Spleen (tissue), 11 donors: ENCODE results near the gene NACC1. TPM values are rescaled to one million over a fixed set of nuclear protein-coding genes. Genes with fewer than 3 reads are reported as not detected.

ENCODE experiments used
- DNase-seq: peaks from one replicate; pipeline ENCODE4 v3.0.0-alpha.2; 2020
- H3K27ac ChIP-seq, 8 donors: fragments of 200-600 bp; sonication (generic) in 7 of 8; 1 replicate in 4 of 8; 2 replicates in 4 of 8; pipeline versions ENCODE4 v1.5.0 to v1.8.0; 2016 to 2021; ENCODE audit warnings: inconsistent platforms in 4 of 8, mild to moderate bottlenecking in 4 of 8, moderate library complexity in 1 of 8
- H3K27me3 ChIP-seq, 7 donors: fragments of 200-600 bp; sonication (generic) in 6 of 7; replicated peaks in 1 of 7; 1 replicate in 4 of 7; 2 replicates in 3 of 7; pipeline versions ENCODE4 v1.5.0 to v1.8.0; 2016 to 2021; ENCODE audit warnings: inconsistent platforms in 3 of 7, mild to moderate bottlenecking in 1 of 7
- H3K36me3 ChIP-seq, 6 donors: fragments of 200-600 bp; sonication (generic) in 5 of 6; 1 replicate in 4 of 6; 2 replicates in 2 of 6; pipeline versions ENCODE4 v1.5.0 to v1.8.0; 2016 to 2021; ENCODE audit warnings: inconsistent platforms in 2 of 6
- H3K4me1 ChIP-seq, 6 donors: fragments of 200-600 bp; sonication (generic) in 5 of 6; 1 replicate in 3 of 6; 2 replicates in 3 of 6; pipeline versions ENCODE4 v1.5.0 to v1.8.0; 2016 to 2021; ENCODE audit warnings: inconsistent platforms in 3 of 6
- H3K4me3 ChIP-seq, 8 donors: fragments of 200-600 bp; sonication (generic) in 7 of 8; 1 replicate in 4 of 8; 2 replicates in 4 of 8; pipeline versions ENCODE4 v1.5.0 to v1.8.0; 2016 to 2021; ENCODE audit warnings: inconsistent platforms in 4 of 8, mild to moderate bottlenecking in 4 of 8, moderate library complexity in 2 of 8
- H3K9me3 ChIP-seq, 8 donors: fragments of 200-600 bp; sonication (generic) in 7 of 8; 1 replicate in 4 of 8; 2 replicates in 4 of 8; pipeline versions ENCODE4 v1.5.0 to v1.8.0; 2016 to 2021; ENCODE audit warnings: inconsistent platforms in 4 of 8
- POLR2A ChIP-seq, 3 donors: fragments of 450-650 bp; IDR thresholded peaks; one replicate each; pipeline ENCODE4 v1.5.1; 2017; ENCODE audit warnings: antibody characterized with exemption in 3 of 3, mild to moderate bottlenecking in 1 of 3
- POLR2AphosphoS5 ChIP-seq, 3 donors: sonication (generic); formaldehyde crosslinking; IDR thresholded peaks; one replicate each; pipeline ENCODE4 v1.5.1; 2017; ENCODE audit warnings: antibody characterized with exemption in 3 of 3
- WGBS, 5 donors: extraction: QIAGEN DNeasy Blood & Tissue Kit in 3 of 5; methylation state at CpG; one replicate each; pipeline versions ENCODE4 v1.1.5 to v1.1.7; 2013 to 2018; 5-methylcytosine and 5-hydroxymethylcytosine counted together
- intact Hi-C: fragments of 100-400 bp; cut with DNase I; formaldehyde crosslinking; loops from one replicate; pipeline ENCODE4 v1.15.0; 2023; ENCODE audit warnings: low total_unique reads
- polyA plus RNA-seq, 3 donors: library from polyadenylated mRNA; stranded (reverse); fragments of 200-250 nt; gene quantifications; one replicate each; pipeline ENCODE4 v1.2.1, GENCODE V29; 2013
- total RNA-seq, 7 donors: library from RNA; depleted of rRNA in 3 of 7; stranded (reverse); fragments of >200 nt in 3 of 7; fragmentation: NEBNext Ultra II Directional in 4 of 7; extraction: Animal tissue kit (Norgen Biotek cat#: 25700) in 4 of 7; gene quantifications; one replicate each; pipeline versions ENCODE4 v1.1.0 to v1.2.1, GENCODE V29; 2016 to 2021
- TF ChIP-seq, protein P1 (sequence below), 11 experiments: fragments of 200-600 bp in 7 of 11; fragments of 450-650 bp in 4 of 11; sonication (generic) in 4 of 11; IDR thresholded peaks in 8 of 11; conservative IDR thresholded peaks in 3 of 11; 1 replicate in 7 of 11; 2 replicates in 4 of 11; pipeline versions ENCODE4 v1.4.0 to v1.8.0; 2016 to 2021; ENCODE audit warnings: antibody characterized with exemption in 11 of 11, inconsistent platforms in 4 of 11, mild to moderate bottlenecking in 1 of 11
- donor health status: healthy with polysubstance abuse.
- donor health status: DM: no; HTN: no; CAD: no; lungs with moderate emphysema.
- donor health status: DM: no; HTN: no; CAD: no.
- donor health status: Bipolar disorder and iron deficiency.
- donor health status: healthy.
- donor health status: DM: no; HTN: no; CAD: no.
- donor health status: DM: yes; HTN: yes; CAD: no.

The NACC1 gene
- total and polyA plus RNA-seq, 10 donors, result 5.5 to 47.0 (median 34.3) TPM

DNA sequence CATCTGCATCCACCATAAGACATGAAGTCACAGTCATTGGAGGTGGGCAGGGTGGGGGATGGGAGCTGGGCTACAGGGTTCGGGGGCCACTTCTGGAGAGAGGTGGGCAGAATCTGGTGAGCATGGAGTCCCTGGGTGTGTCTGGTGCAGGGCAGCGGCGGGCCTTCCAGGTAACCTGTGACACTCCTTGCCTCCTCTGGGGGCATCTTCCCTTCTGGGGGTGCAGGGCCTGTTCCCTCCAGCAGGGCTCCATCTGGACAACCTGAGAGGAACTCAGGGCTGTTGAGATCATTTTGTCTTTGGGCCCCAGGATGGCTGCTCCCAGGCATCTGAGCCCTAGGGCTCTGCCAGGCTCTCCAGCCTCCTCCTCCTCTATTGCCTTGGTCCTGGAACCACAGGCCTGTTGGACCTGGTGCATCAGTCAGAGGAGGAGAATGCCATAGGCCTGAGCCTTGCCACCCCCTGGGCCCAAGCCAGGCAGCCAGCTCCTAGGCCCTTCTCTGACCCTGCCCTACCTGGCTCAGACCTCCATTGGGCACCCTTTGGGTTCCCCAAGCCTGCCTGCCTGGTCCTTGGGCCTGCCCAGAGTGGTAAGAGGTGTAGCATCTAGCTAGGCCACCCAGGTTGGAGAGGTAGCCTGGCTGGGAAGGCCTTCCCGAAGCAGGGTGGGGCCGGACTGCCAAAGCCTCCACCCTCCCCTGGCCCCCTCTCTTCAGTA, 28.8 kb upstream of the NACC1 start:
- intact Hi-C loops, result no loop called here
- H3K27ac ChIP-seq, result no peak overlapping the region
- H3K27me3 ChIP-seq, result no peaks in the 10 kb centered on the region
- TF ChIP-seq POLR2AphosphoS5 (IDR thresholded peaks at IDR 0.05), result no peak
- TF ChIP-seq, protein P1, sequence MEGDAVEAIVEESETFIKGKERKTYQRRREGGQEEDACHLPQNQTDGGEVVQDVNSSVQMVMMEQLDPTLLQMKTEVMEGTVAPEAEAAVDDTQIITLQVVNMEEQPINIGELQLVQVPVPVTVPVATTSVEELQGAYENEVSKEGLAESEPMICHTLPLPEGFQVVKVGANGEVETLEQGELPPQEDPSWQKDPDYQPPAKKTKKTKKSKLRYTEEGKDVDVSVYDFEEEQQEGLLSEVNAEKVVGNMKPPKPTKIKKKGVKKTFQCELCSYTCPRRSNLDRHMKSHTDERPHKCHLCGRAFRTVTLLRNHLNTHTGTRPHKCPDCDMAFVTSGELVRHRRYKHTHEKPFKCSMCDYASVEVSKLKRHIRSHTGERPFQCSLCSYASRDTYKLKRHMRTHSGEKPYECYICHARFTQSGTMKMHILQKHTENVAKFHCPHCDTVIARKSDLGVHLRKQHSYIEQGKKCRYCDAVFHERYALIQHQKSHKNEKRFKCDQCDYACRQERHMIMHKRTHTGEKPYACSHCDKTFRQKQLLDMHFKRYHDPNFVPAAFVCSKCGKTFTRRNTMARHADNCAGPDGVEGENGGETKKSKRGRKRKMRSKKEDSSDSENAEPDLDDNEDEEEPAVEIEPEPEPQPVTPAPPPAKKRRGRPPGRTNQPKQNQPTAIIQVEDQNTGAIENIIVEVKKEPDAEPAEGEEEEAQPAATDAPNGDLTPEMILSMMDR (IDR thresholded peaks at IDR 0.05 in 8 of 11, conservative IDR thresholded peaks at IDR 0.05 in 3 of 11), result peak in 2 of 11 experiments; percentile 15 to 24
- H3K4me1 ChIP-seq, result peaks cover 8 to 22% (median 15%) of the 10 kb centered on the region in 6 donors
- no peak for DNase-seq
- peaks cover 0 to 9% (median 0%) of the 10 kb centered on the region in 6 donors for H3K36me3 ChIP-seq
- 82 to 95% (median 88%) methylated on average over 3 to 5 of the region's 5 CpGs for WGBS, 5 donors
- H3K4me3 ChIP-seq, result no peak overlapping the region
- H3K9me3 ChIP-seq, result no peaks in the 10 kb centered on the region

DNA sequence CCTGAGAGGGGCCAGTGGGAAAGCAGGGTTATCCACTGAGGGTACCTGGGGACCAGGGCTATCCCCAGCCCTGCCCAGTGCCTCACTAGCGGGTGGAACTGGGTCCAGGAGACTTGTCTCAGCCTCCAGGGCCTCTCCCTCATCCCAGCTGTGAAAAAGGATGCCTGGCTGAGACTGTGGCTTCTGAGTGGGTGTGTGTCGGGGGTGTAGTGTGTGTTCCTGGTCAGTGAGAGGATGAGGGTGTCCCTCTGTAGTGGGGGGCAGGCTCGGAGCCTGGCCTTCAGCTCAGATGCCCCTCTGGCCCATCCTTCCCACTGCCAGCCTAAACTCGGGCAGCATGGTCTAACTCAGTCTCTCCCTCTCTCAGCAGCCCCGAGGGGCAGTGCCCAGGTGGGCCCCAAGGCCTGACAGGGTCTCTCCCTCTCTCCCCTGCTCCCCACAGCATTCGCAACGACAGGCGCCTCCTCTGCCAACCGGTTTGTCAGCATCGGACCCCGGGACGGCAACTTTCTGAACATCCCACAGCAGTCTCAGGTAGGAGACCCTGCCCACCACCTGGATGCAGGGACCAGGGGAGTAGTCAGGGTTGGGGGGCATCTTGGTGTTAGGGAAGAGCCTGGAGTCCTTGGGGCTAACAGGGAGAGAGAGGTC, 28.1 kb upstream of the NACC1 start:
- Histone ChIP-seq H3K27ac (no peak overlapping the region), H3K4me3 (no peak overlapping the region), H3K27me3 (no peaks in the 10 kb centered on the region), H3K4me1 (peaks cover 9 to 29% (median 22%) of the 10 kb centered on the region in 6 donors), H3K36me3 (peaks cover 0 to 9% (median 0%) of the 10 kb centered on the region in 6 donors), H3K9me3 (no peaks in the 10 kb centered on the region)
- WGBS, 5 donors, result 87 to 98% (median 91%) methylated on average over 10 to 12 of the region's 12 CpGs
- intact Hi-C loops, result no loop called here
- TF ChIP-seq POLR2AphosphoS5 (IDR thresholded peaks at IDR 0.05) (no peak), POLR2A (IDR thresholded peaks at IDR 0.05) (no peak)
- TF ChIP-seq, protein P1 (IDR thresholded peaks at IDR 0.05 in 8 of 11, conservative IDR thresholded peaks at IDR 0.05 in 3 of 11), result no peak
- no peak for DNase-seq

DNA sequence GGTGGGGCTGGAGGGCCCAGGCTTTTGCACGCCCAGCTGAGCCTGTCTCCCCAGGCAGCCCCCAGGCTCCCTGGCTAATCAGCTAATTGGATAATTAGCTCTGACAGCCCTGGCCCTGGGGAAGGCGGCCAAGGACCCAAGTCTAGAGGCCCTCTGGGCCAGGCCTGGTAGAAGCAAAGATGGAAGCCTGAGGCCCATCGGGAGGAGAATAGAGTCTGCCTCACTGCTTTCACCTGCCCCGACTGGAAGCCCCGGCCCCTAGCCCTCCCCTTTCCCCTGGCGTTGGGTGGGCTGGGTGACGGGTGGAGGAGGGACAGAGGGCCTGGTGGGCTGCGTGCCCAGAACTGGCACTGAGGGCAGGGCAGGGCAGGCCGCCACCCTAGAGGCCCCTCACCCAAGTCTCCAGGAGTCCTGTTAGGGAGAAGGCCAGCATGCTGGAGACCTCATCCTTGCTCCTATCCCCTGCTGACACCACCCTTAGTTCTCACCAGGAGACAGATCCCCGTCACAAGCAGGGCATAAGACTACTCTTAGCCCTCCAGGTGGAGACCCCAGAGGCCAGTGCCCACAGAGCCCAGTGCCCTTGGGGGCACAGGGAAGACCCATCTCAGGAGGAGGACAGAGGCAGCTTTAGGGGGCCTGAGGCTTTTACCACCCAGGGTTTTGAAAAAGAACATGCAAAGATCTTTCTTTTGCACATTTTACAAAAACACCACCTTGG, 27.4 kb upstream of the NACC1 start:
- no peak for DNase-seq
- 71 to 97% (median 93%) methylated on average over 5 to 10 of the region's 10 CpGs for WGBS, 5 donors
- Histone ChIP-seq H3K4me1 (peaks cover 7 to 30% (median 24%) of the 10 kb centered on the region in 6 donors), H3K27me3 (peaks cover 0 to 6% (median 0%) of the 10 kb centered on the region in 7 donors), H3K9me3 (no peaks in the 10 kb centered on the region), H3K27ac (peak overlapping the region in 1 of 8 donors; percentile 16), H3K36me3 (peaks cover 0 to 13% (median 0%) of the 10 kb centered on the region in 6 donors), H3K4me3 (no peak overlapping the region)
- TF ChIP-seq, protein P1 (IDR thresholded peaks at IDR 0.05 in 8 of 11, conservative IDR thresholded peaks at IDR 0.05 in 3 of 11), result no peak
- TF ChIP-seq POLR2AphosphoS5 (IDR thresholded peaks at IDR 0.05) (no peak), POLR2A (IDR thresholded peaks at IDR 0.05) (no peak)
- intact Hi-C loops, result no loop called here
